PC-9 (cell line): ENCODE data around the gene POU3F2. TPM values are rescaled to one million over a fixed set of nuclear protein-coding genes. Genes with fewer than 3 reads are reported as not detected.

Experiments
- BruUV-seq: library from RNA; stranded (reverse); fragments of 400-500 nt; replicated peaks from 2 replicates; lab custom pipeline; 2021; lab: Mats Ljungman, UMichigan
- CTCF ChIA-PET: fragments of 300-600 bp; sonication (Branson Sonifier 250); formaldehyde crosslinking; loops from one replicate; lab custom pipeline; 2022; ENCODE audit warnings: antibody characterized with exemption; lab: Charles Lee
- POLR2A ChIA-PET: fragments of 300-600 bp; sonication (Branson Sonifier 250); formaldehyde crosslinking; loops from one replicate; lab custom pipeline; 2022; ENCODE audit warnings: antibody characterized with exemption; ENCODE audit not compliant: unreplicated experiment; lab: Charles Lee
- DNase-seq, 2 experiments: peaks; one replicate each; pipeline versions ENCODE4 v3.0.0 to v3.0.0-alpha.2; 2015 to 2022; ENCODE audit warnings: mixed read lengths in 1 of 2
- H2AFZ ChIP-seq: fragments of 200-600 bp; sonication (generic); 2 replicates; pipeline ENCODE4 v1.8.1; 2017; ENCODE audit warnings: antibody characterized with exemption
- H3F3A ChIP-seq: fragments of 200-600 bp; sonication (generic); 2 replicates; pipeline ENCODE4 v1.8.1; 2017; ENCODE audit warnings: antibody characterized with exemption, mild to moderate bottlenecking, low read depth; ENCODE audit not compliant: insufficient read depth
- H3K27ac ChIP-seq: fragments of 200-600 bp; sonication (generic); 2 replicates; pipeline ENCODE4 v1.6.1; 2016; ENCODE audit warnings: mixed run types
- H3K27me3 ChIP-seq: fragments of 200-600 bp; sonication (generic); 2 replicates; pipeline ENCODE4 v1.6.1; 2016; ENCODE audit warnings: low read depth, mixed run types; ENCODE audit not compliant: insufficient read depth
- H3K36me3 ChIP-seq: fragments of 200-600 bp; sonication (generic); 2 replicates; pipeline ENCODE4 v1.6.1; 2016; ENCODE audit warnings: low read depth, mixed run types
- H3K4me1 ChIP-seq: fragments of 200-600 bp; sonication (generic); replicated peaks from 2 replicates; pipeline ENCODE4 v1.6.1; 2016; ENCODE audit warnings: mixed run types; ENCODE audit not compliant: insufficient read depth
- H3K4me2 ChIP-seq: fragments of 200-600 bp; sonication (generic); 2 replicates; pipeline ENCODE4 v1.6.1; 2017; ENCODE audit warnings: mixed run types
- H3K4me3 ChIP-seq: fragments of 200-600 bp; sonication (generic); 2 replicates; pipeline ENCODE4 v1.6.1; 2016; ENCODE audit warnings: mixed run types
- H3K79me2 ChIP-seq: fragments of 200-600 bp; sonication (generic); 2 replicates; pipeline ENCODE4 v1.6.1; 2017; ENCODE audit warnings: low read depth, mixed run types
- H3K9me2 ChIP-seq: fragments of 200-600 bp; sonication (generic); 2 replicates; pipeline ENCODE4 v1.8.1; 2017; ENCODE audit warnings: mild to moderate bottlenecking; ENCODE audit not compliant: insufficient read depth
- H3K9me3 ChIP-seq: fragments of 200-600 bp; sonication (generic); 2 replicates; pipeline ENCODE4 v1.8.1; 2016; ENCODE audit warnings: low read depth; ENCODE audit not compliant: insufficient read depth
- H4K20me1 ChIP-seq: fragments of 200-600 bp; sonication (generic); 2 replicates; pipeline ENCODE4 v1.8.1; 2017; ENCODE audit not compliant: insufficient read depth
- CTCF ChIP-seq: fragments of 200-600 bp; sonication (generic); conservative IDR thresholded peaks from 2 replicates; pipeline ENCODE4 v1.6.1; 2017; ENCODE audit warnings: mixed run types, antibody characterized with exemption, mild to moderate bottlenecking, moderate library complexity
- EZH2 ChIP-seq: fragments of 200-600 bp; sonication (generic); IDR thresholded peaks from 2 replicates; pipeline ENCODE4 v1.8.0; 2017; ENCODE audit warnings: antibody characterized with exemption, low read depth
- intact Hi-C: fragments of 100-400 bp; cut with micrococcal nuclease; formaldehyde crosslinking; loops from one replicate; pipeline ENCODE4 v1.10.0; 2022; ENCODE audit not compliant: unreplicated experiment
- total RNA-seq: library from RNA; stranded (reverse); gene quantifications from 2 replicates; pipeline ENCODE4 v1.2.3, GENCODE V29; 2021

Gene POU3F2
- total RNA-seq, 1 experiment from 2014 or later = not detected

GRCh38 chr6:98824902-98825599 is 9.3 kb upstream of the POU3F2 start:
- no peak for DNase-seq
- BruUV-seq = no TSS peak
- Histone ChIP-seq H3K9me3 (no peaks in the 10 kb centered on the region), H3K79me2 (no peaks in the 10 kb centered on the region), H3K4me1 (no peaks in the 10 kb centered on the region), H3K27ac (no peak overlapping the region), H3K9me2 (no peaks in the 10 kb centered on the region), H3K4me2 (no peak overlapping the region), H3K4me3 (no peak overlapping the region), H3K36me3 (no peaks in the 10 kb centered on the region), H3F3A (no peaks in the 10 kb centered on the region), H2AFZ (no peak overlapping the region), H3K27me3 (peaks cover 22% of the 10 kb centered on the region; the same call in 1 of the 2 replicates), H4K20me1 (no peaks in the 10 kb centered on the region)
- intact Hi-C loops = no loop called here
- ChIA-PET POLR2A (no interaction called here), CTCF (no interaction called here)
- TF ChIP-seq CTCF (no peak), EZH2 (no peak)

DNA sequence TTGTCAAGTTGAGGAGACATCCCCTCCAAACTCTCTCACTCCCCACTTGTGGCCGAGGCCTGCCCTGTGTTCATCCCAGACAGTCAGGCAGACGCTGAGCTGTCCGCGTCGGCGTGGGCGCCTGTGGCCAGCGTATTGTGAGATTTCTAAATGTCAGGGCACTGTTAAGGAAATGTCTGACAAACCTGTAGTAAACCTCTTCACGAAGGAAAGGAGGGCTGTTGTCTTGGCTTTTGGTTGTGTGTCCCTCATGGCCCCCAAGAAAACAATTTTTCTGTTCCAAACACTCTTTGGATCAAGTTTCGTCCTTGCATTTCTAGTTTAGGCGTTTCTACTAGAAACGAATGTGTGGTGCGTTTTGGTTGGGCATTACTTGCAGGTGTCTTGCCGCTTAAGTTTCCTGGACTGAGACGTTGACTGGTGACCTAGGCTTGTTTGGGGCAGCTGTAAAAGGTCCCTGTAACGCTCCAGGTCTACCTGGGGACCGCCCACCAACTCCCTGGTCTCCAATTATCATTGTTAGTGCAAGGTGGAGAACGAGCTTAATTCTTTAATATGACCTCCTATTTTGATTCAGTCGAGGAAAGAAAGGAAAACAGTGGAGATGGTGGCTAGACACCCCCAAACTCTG is 8.7 kb upstream of the POU3F2 start:
- H3K79me2 ChIP-seq = no peaks in the 10 kb centered on the region
- no peak overlapping the region for H3K4me3 ChIP-seq
- no peak overlapping the region for H3K27ac ChIP-seq
- ChIA-PET POLR2A (no interaction called here), CTCF (no interaction called here)
- H3K27me3 ChIP-seq = peaks cover 22% of the 10 kb centered on the region; the same call in 1 of the 2 replicates
- H3K36me3 ChIP-seq = no peaks in the 10 kb centered on the region
- DNase-seq = no peak
- H3K4me2 ChIP-seq = no peak overlapping the region
- TF ChIP-seq EZH2 = no peak
- TF ChIP-seq CTCF = no peak
- no peaks in the 10 kb centered on the region for H3F3A ChIP-seq
- H3K9me2 ChIP-seq = no peaks in the 10 kb centered on the region
- intact Hi-C loops = no loop called here
- BruUV-seq = no TSS peak
- no peak overlapping the region for H2AFZ ChIP-seq
- H4K20me1 ChIP-seq = no peaks in the 10 kb centered on the region
- no peaks in the 10 kb centered on the region for H3K4me1 ChIP-seq
- no peaks in the 10 kb centered on the region for H3K9me3 ChIP-seq

DNA sequence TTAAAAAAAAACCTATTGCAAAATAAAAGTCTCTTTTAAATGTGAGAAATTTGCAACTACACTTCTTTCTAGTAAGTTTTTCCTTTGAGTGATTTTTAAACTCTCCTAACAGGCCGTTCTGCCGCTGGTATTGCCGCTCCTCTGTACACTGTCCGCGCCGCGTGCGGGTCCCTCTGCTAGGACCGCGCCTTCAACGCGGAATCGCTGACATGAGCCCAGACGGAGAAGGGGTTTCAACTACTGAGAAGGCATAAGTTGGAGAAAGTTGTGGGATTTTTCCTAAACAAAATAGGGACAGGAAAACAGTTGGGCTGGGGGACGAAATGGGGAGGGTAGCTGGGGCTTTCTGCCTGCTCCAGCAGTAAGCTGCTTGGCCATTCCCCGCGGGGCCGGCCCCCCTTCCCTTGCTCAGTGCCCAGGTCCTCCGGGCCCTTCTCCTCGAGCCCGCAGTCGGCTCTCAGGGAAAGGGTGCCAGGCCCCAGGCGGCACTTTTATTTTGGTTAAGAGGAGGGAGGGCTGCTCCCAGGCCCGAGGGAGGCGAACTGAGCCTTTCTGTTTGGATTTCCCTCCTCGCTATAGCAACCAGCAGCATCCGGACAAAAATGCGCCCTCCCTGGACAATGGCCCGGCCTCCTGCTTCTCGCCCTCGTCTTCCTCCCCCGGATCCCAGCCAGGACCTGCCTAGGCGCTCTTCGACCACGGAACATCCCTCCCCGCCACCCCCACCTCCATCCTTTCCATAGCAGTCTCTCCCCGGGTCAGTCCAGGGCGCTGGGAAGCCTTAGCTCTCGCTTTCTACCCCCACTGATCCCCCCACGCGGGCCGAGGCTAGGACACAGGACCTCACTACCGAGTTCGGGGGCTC is 6.8 kb upstream of the POU3F2 start:
- H3K27me3 ChIP-seq = peaks cover 22% of the 10 kb centered on the region; the same call in 1 of the 2 replicates
- ChIA-PET CTCF (no interaction called here), POLR2A (no interaction called here)
- intact Hi-C loops = no loop called here
- no peaks in the 10 kb centered on the region for H3K79me2 ChIP-seq
- H3K9me2 ChIP-seq = no peaks in the 10 kb centered on the region
- DNase-seq = no peak
- no peaks in the 10 kb centered on the region for H4K20me1 ChIP-seq
- H3F3A ChIP-seq = no peaks in the 10 kb centered on the region
- H3K9me3 ChIP-seq = no peaks in the 10 kb centered on the region
- TF ChIP-seq EZH2 (no peak), CTCF (no peak)
- no peak overlapping the region for H2AFZ ChIP-seq
- no peak overlapping the region for H3K4me2 ChIP-seq
- H3K36me3 ChIP-seq = no peaks in the 10 kb centered on the region
- no peak overlapping the region for H3K4me3 ChIP-seq
- BruUV-seq = no TSS peak
- no peak overlapping the region for H3K27ac ChIP-seq
- H3K4me1 ChIP-seq = no peaks in the 10 kb centered on the region
